ENCODE data around the gene UFM1. TPM values are rescaled to one million over a fixed set of nuclear protein-coding genes. Genes with fewer than 3 reads are reported as not detected.

Gene UFM1
- total and polyA plus RNA-seq, 9 of the 15 experiments (the other 6 are each of a cell fraction or from before 2014, with no cell fraction given), result 26.3 to 58.5 (median 36.1) TPM

DNA sequence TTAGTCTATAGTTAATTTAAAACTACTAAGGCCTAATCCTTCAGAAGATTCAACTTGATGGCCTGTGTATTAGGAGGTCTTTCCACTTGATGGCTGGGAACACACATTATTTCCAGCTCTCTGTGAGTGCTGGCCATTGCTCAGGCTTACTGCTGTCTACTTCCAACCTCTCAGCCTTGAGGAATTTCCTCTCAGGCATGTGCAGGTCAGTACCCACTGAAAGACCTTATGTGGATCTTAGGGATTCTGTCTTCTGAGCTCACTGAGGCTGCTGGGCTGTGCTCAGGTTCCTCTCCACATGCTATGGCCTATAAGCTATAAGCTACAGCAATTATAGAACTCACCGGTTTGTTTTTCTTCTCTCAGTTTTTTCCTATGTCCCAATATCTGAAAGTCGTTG is 11.6 kb upstream of the UFM1 start:
- no peak for DNase-seq (ENCODE audit: extremely low read depth in 1 of 4, low spot score in 3 of 4)
- intact Hi-C loops (cut with micrococcal nuclease), result no loop called here
- no peak for ATAC-seq
- H3K4me2 ChIP-seq (ENCODE audit: insufficient read depth, low read length), result no peak overlapping the region
- peak overlapping the region; percentile 32; the same call in 1 of the 2 replicates for H2AFZ ChIP-seq (ENCODE audit: low read depth, low read length)
- in situ Hi-C loops (cut with MboI), result no loop called here
- no peak overlapping the region for H3K27ac ChIP-seq (ENCODE audit: extremely low read depth, low read depth, low read length)
- TF ChIP-seq IFI16 (CRISPR knock-in tag; IDR thresholded peaks at IDR 0.05), result no peak
- no peak for TF ChIP-seq ZNF431 (CRISPR knock-in tag; IDR thresholded peaks at IDR 0.05)
- no peak overlapping the region for H3K4me3 ChIP-seq
- no peaks in the 10 kb centered on the region for H4K20me1 ChIP-seq (replicated peaks; ENCODE audit: control insufficient read depth, insufficient read depth, low read length)
- no TSS peak for BruUV-seq (replicated peaks)
- H3K4me1 ChIP-seq (replicated peaks in 1 of 2; ENCODE audit: control insufficient read depth in 2 of 2, insufficient read depth in 2 of 2, low read length in 2 of 2), result peaks cover 0 to 3% of the 10 kb centered on the region in 2 experiments; a peak in 3 of 5 replicates
- H3K79me2 ChIP-seq (ENCODE audit: control insufficient read depth, insufficient read depth, low read length), result no peaks in the 10 kb centered on the region
- H3K9me3 ChIP-seq (replicated peaks; ENCODE audit: control insufficient read depth, insufficient read depth, low read depth, low read length), result no peaks in the 10 kb centered on the region
- no peaks in the 10 kb centered on the region for H3K27me3 ChIP-seq (ENCODE audit: control insufficient read depth in 2 of 2, insufficient read depth in 2 of 2, low read length in 2 of 2)
- H3K9ac ChIP-seq (ENCODE audit: insufficient read depth in 1 of 2, low read depth in 2 of 2, low read length in 2 of 2), result no peak overlapping the region
- no peak for FAIRE-seq
- ChIA-PET CTCF (ENCODE audit: low intra/inter-chr PET ratio) (no interaction called here), POLR2A (interaction anchor here (1.1 kb wide), 1 partner anchor 11 kb away, joined by 5 read pairs; the partner anchor contains the start of gene UFM1)
- no peaks in the 10 kb centered on the region for H3K36me3 ChIP-seq (ENCODE audit: control insufficient read depth, insufficient read depth, low read length)
- 60% methylated on average over 2 of the region's 2 CpGs for WGBS (ENCODE audit: insufficient coverage, low coverage, missing lambda C conversion rate)
- H3K9me1 ChIP-seq (ENCODE audit: control insufficient read depth, insufficient read depth, low read length), result no peaks in the 10 kb centered on the region

DNA sequence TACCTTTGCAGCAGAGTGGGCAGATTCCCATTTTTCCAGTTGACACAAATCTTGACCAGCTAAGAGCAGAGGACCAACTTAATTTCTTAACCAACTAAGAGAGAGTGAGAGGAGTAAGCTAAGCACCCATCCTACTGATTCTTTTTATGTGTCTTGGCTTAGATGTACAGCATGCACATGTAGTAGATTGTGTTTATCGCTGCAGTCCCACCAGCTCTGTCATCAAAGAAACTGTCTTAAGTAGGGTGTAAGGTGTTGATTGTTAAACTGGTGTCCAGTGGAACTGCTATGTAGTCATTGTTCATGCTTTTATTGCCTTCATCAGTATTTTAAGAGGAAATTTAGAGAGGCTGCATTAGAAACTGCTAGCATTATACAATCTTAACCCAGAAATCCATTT is 9.0 kb upstream of the UFM1 start:
- no peaks in the 10 kb centered on the region for H3K36me3 ChIP-seq (ENCODE audit: control insufficient read depth, insufficient read depth, low read length)
- DNase-seq (ENCODE audit: extremely low read depth in 1 of 4, low spot score in 3 of 4), result peak in 2 of 4 experiments; percentile 24 to 50
- ChIA-PET POLR2A (interaction anchor here (0.6 to 0.9 kb wide), 3 partner anchors 9 to 453 kb away, joined by 3 to 10 read pairs (median 3); partner anchors contain the start of gene UFM1), CTCF (ENCODE audit: low intra/inter-chr PET ratio) (no interaction called here)
- peak; percentile 84 for ATAC-seq
- H3K9me3 ChIP-seq (replicated peaks; ENCODE audit: control insufficient read depth, insufficient read depth, low read depth, low read length), result no peaks in the 10 kb centered on the region
- no peaks in the 10 kb centered on the region for H3K9me1 ChIP-seq (ENCODE audit: control insufficient read depth, insufficient read depth, low read length)
- no peak overlapping the region for H2AFZ ChIP-seq (ENCODE audit: low read depth, low read length)
- no peaks in the 10 kb centered on the region for H4K20me1 ChIP-seq (replicated peaks; ENCODE audit: control insufficient read depth, insufficient read depth, low read length)
- no peaks in the 10 kb centered on the region for H3K27me3 ChIP-seq (ENCODE audit: control insufficient read depth in 2 of 2, insufficient read depth in 2 of 2, low read length in 2 of 2)
- 22% methylated on average over 1 of the region's 1 CpG for WGBS (ENCODE audit: insufficient coverage, low coverage, missing lambda C conversion rate)
- peak; percentile 80 for FAIRE-seq
- BruUV-seq (replicated peaks), result no TSS peak
- no peak overlapping the region; the same call in 2 of the 3 replicates for H3K27ac ChIP-seq (ENCODE audit: extremely low read depth, low read depth, low read length)
- no peak overlapping the region for H3K9ac ChIP-seq (ENCODE audit: insufficient read depth in 1 of 2, low read depth in 2 of 2, low read length in 2 of 2)
- in situ Hi-C loops (cut with MboI), result no loop called here
- no peak overlapping the region for H3K4me3 ChIP-seq
- no peaks in the 10 kb centered on the region for H3K79me2 ChIP-seq (ENCODE audit: control insufficient read depth, insufficient read depth, low read length)
- peaks cover 0 to 3% of the 10 kb centered on the region in 2 experiments; a peak in 3 of 5 replicates for H3K4me1 ChIP-seq (replicated peaks in 1 of 2; ENCODE audit: control insufficient read depth in 2 of 2, insufficient read depth in 2 of 2, low read length in 2 of 2)
- peak overlapping the region; percentile 19; the same call in 1 of the 2 replicates for H3K4me2 ChIP-seq (ENCODE audit: insufficient read depth, low read length)
- intact Hi-C loops (cut with micrococcal nuclease), result no loop called here
- TF ChIP-seq ZNF224 (CRISPR knock-in tag; IDR thresholded peaks at IDR 0.05) (no peak), CTCFL (IDR thresholded peaks at IDR 0.05; ENCODE audit: borderline replicate concordance, insufficient read depth, low read depth, low read length, poor library complexity, severe bottlenecking) (no peak), CBFA2T3 (IDR thresholded peaks at IDR 0.05) (peak; percentile 68), MEIS2 (IDR thresholded peaks at IDR 0.05; ENCODE audit: partially characterized antibody) (peak; percentile 7), MECOM (CRISPR knock-in tag; IDR thresholded peaks at IDR 0.05) (no peak), TEAD4 (IDR thresholded peaks at IDR 0.05; ENCODE audit: low read length) (peak; percentile 49; the same call in 1 of the 2 replicates), TEAD4 (CRISPR knock-in tag; IDR thresholded peaks at IDR 0.05; ENCODE audit: borderline replicate concordance) (no peak), PREB (CRISPR knock-in tag; IDR thresholded peaks at IDR 0.05) (no peak), CBFA2T2 (conservative IDR thresholded peaks at IDR 0.05) (peak; percentile 32; the same call in 1 of the 2 replicates)
- TF ChIP-seq, protein P1, sequence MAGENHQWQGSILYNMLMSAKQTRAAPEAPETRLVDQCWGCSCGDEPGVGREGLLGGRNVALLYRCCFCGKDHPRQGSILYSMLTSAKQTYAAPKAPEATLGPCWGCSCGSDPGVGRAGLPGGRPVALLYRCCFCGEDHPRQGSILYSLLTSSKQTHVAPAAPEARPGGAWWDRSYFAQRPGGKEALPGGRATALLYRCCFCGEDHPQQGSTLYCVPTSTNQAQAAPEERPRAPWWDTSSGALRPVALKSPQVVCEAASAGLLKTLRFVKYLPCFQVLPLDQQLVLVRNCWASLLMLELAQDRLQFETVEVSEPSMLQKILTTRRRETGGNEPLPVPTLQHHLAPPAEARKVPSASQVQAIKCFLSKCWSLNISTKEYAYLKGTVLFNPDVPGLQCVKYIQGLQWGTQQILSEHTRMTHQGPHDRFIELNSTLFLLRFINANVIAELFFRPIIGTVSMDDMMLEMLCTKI (IDR thresholded peaks at IDR 0.05; ENCODE audit: partially characterized antibody), result no peak
